H1 (cell line): ENCODE measurements around the gene PDGFD. TPM values are rescaled to one million over a fixed set of nuclear protein-coding genes. Genes with fewer than 3 reads are reported as not detected.

Experiments
- RBBP5 ChIP-seq: IDR thresholded peaks from 2 replicates; pipeline ENCODE4 v1.7.1; 2012; ENCODE audit warnings: low read depth, mild to moderate bottlenecking, inconsistent platforms, low read length, moderate library complexity, borderline replicate concordance
- SIRT6 ChIP-seq: IDR thresholded peaks from one replicate; pipeline ENCODE4 v1.7.1; 2012; ENCODE audit warnings: low read length, inconsistent platforms
- ZNF274 ChIP-seq: IDR thresholded peaks from 2 replicates; pipeline ENCODE4 v1.7.0; 2012; ENCODE audit warnings: low read length, borderline replicate concordance; ENCODE audit errors: extremely low read depth
- polyA plus RNA-seq, 7 experiments: library from polyadenylated mRNA; depleted of rRNA in 3 of 7; stranded (reverse) in 5 of 7; unstranded in 2 of 7; fragments of >200 nt in 5 of 7; fragments of 200-250 nt in 2 of 7; gene quantifications; 1 replicate in 5 of 7; 2 replicates in 1 of 7; 4 replicates in 1 of 7; pipeline versions ENCODE4 v1.2.1 to v1.2.3, GENCODE V29; 2011 to 2013; ENCODE audit warnings: missing spikeins in 2 of 7, mixed read lengths in 2 of 7
- total RNA-seq: library from RNA; stranded (reverse); fragmentation: NEBNext Ultra II Directional; extraction: Animal tissue kit (Norgen Biotek cat#: 25700); gene quantifications from 2 replicates; pipeline ENCODE4 v1.2.1, GENCODE V29; 2021

PDGFD gene
- total and polyA plus RNA-seq, 2 of the 8 experiments (the other 6 are each of a cell fraction or from before 2014, with no cell fraction given) = 1.1 to 3.9 TPM

- TF ChIP-seq RBBP5 (no peak), SIRT6 (no peak), ZNF274 (no peak)
Measured at GRCh38 chr11:104152941-104153505, 10.9 kb downstream of the PDGFD start (continued).
